ENCODE measurements around the gene LCLAT1.

Gene LCLAT1

GRCh38 chr2:30455114-30455738 lies 8.2 kb downstream of the LCLAT1 start:
- no peak for TF ChIP-seq GATA2 (IDR thresholded peaks at IDR 0.05; ENCODE audit: low read depth, low read length)

- no peak for TF ChIP-seq GATA3 (IDR thresholded peaks at IDR 0.05; ENCODE audit: low read depth, low read length)
- TF ChIP-seq GATA2 (IDR thresholded peaks at IDR 0.05; ENCODE audit: low read depth, low read length): no peak
Measured at GRCh38 chr2:30456106-30456505, 9.1 kb downstream of the LCLAT1 start.

GRCh38 chr2:30456579-30456978 lies 9.5 kb downstream of the LCLAT1 start:
- TF ChIP-seq GATA2 (IDR thresholded peaks at IDR 0.05; ENCODE audit: low read depth, low read length) (no peak), GATA3 (IDR thresholded peaks at IDR 0.05; ENCODE audit: low read depth, low read length) (no peak)

GRCh38 chr2:30457296-30457695 lies 10.2 kb downstream of the LCLAT1 start:
- TF ChIP-seq GATA3 (IDR thresholded peaks at IDR 0.05; ENCODE audit: low read depth, low read length): no peak
- no peak for TF ChIP-seq GATA2 (IDR thresholded peaks at IDR 0.05; ENCODE audit: low read depth, low read length)

- no peak for TF ChIP-seq GATA2 (IDR thresholded peaks at IDR 0.05; ENCODE audit: low read depth, low read length)
- no peak for TF ChIP-seq GATA3 (IDR thresholded peaks at IDR 0.05; ENCODE audit: low read depth, low read length)
Measured at GRCh38 chr2:30459140-30459539, 12.1 kb downstream of the LCLAT1 start.

GRCh38 chr2:30462131-30462857 lies 15.2 kb downstream of the LCLAT1 start:
- TF ChIP-seq GATA3 (IDR thresholded peaks at IDR 0.05; ENCODE audit: low read depth, low read length): no peak
- no peak for TF ChIP-seq GATA2 (IDR thresholded peaks at IDR 0.05; ENCODE audit: low read depth, low read length)

GRCh38 chr2:30463535-30463934 lies 16.5 kb downstream of the LCLAT1 start:
- no peak for TF ChIP-seq GATA2 (IDR thresholded peaks at IDR 0.05; ENCODE audit: low read depth, low read length)
- TF ChIP-seq GATA3 (IDR thresholded peaks at IDR 0.05; ENCODE audit: low read depth, low read length): no peak

- TF ChIP-seq GATA3 (IDR thresholded peaks at IDR 0.05; ENCODE audit: low read depth, low read length): no peak
- TF ChIP-seq GATA2 (IDR thresholded peaks at IDR 0.05; ENCODE audit: low read depth, low read length): no peak
Measured at GRCh38 chr2:30464544-30465170, 17.6 kb downstream of the LCLAT1 start.

- no peak for TF ChIP-seq GATA2 (IDR thresholded peaks at IDR 0.05; ENCODE audit: low read depth, low read length)
- no peak for TF ChIP-seq GATA3 (IDR thresholded peaks at IDR 0.05; ENCODE audit: low read depth, low read length)
Measured at GRCh38 chr2:30465171-30465545, 18.1 kb downstream of the LCLAT1 start.

- TF ChIP-seq GATA3 (IDR thresholded peaks at IDR 0.05; ENCODE audit: low read depth, low read length) (no peak), GATA2 (IDR thresholded peaks at IDR 0.05; ENCODE audit: low read depth, low read length) (no peak)
Measured at GRCh38 chr2:30466216-30466615, 19.2 kb downstream of the LCLAT1 start.

GRCh38 chr2:30470426-30470825 lies 23.4 kb downstream of the LCLAT1 start:
- TF ChIP-seq GATA2 (IDR thresholded peaks at IDR 0.05; ENCODE audit: low read depth, low read length) (no peak), GATA3 (IDR thresholded peaks at IDR 0.05; ENCODE audit: low read depth, low read length) (no peak)

GRCh38 chr2:30472326-30472725 lies 25.3 kb downstream of the LCLAT1 start:
- no peak for TF ChIP-seq GATA2 (IDR thresholded peaks at IDR 0.05; ENCODE audit: low read depth, low read length)
- no peak for TF ChIP-seq GATA3 (IDR thresholded peaks at IDR 0.05; ENCODE audit: low read depth, low read length)

- TF ChIP-seq GATA2 (IDR thresholded peaks at IDR 0.05; ENCODE audit: low read depth, low read length) (no peak), GATA3 (IDR thresholded peaks at IDR 0.05; ENCODE audit: low read depth, low read length) (no peak)
Measured at GRCh38 chr2:30475542-30475941, 28.5 kb downstream of the LCLAT1 start.

GRCh38 chr2:30476636-30477035 lies 29.6 kb downstream of the LCLAT1 start:
- no peak for TF ChIP-seq GATA3 (IDR thresholded peaks at IDR 0.05; ENCODE audit: low read depth, low read length)
- no peak for TF ChIP-seq GATA2 (IDR thresholded peaks at IDR 0.05; ENCODE audit: low read depth, low read length)

All from SH-SY5Y (cell line).